Activated CD4-positive, alpha-beta T cell treated with anti-CD3 and anti-CD28 coated beads, Interleukin-2, amount 10 ng/mL, durations not matched to agents 7 days and 5 days (primary cell): ENCODE results near the gene TCHP. TPM values are rescaled to one million over a fixed set of nuclear protein-coding genes. Genes with fewer than 3 reads are reported as not detected.
"Not testable (repeated sequence)": the region's sequence is repeated elsewhere in the genome, so short reads cannot be mapped to it uniquely, and the experiment has no call there.

Experiments used
- CTCF ChIA-PET: fragments of 350-600 bp; sonication (Branson Sonifier 250); formaldehyde crosslinking; loops from one replicate; lab custom pipeline; 2021; ENCODE audit warnings: antibody characterized with exemption; lab: Charles Lee
- POLR2A ChIA-PET: fragments of 350-600 bp; sonication (Branson Sonifier 250); formaldehyde crosslinking; loops from one replicate; lab custom pipeline; 2021; ENCODE audit warnings: antibody characterized with exemption; lab: Charles Lee
- DNase-seq: peaks from one replicate; pipeline ENCODE4 v3.0.0-alpha.2; 2020
- H3K27ac Mint-ChIP-seq: one replicate; pipeline ENCODE4 v1.8.0; 2021; ENCODE audit warnings: mild to moderate bottlenecking, moderate library complexity, mixed read lengths
- H3K27me3 Mint-ChIP-seq: one replicate; pipeline ENCODE4 v1.8.0; 2021; ENCODE audit warnings: mixed read lengths
- H3K36me3 Mint-ChIP-seq: one replicate; pipeline ENCODE4 v1.8.0; 2021; ENCODE audit warnings: low read depth, mixed read lengths
- H3K4me1 Mint-ChIP-seq: one replicate; pipeline ENCODE4 v1.8.0; 2021; ENCODE audit warnings: mixed read lengths
- H3K4me3 Mint-ChIP-seq: one replicate; pipeline ENCODE4 v1.8.0; 2021; ENCODE audit warnings: mild to moderate bottlenecking, moderate library complexity, mixed read lengths
- H3K9me3 Mint-ChIP-seq: one replicate; pipeline ENCODE4 v1.8.0; 2021; ENCODE audit warnings: mixed read lengths
- total RNA-seq, 2 experiments: library from RNA; stranded (reverse); gene quantifications; one replicate each; pipeline ENCODE4 v1.2.3, GENCODE V29; 2021

TCHP gene
- total RNA-seq, 2 experiments from 2014 or later, result 27.9 to 36.0 TPM

DNA sequence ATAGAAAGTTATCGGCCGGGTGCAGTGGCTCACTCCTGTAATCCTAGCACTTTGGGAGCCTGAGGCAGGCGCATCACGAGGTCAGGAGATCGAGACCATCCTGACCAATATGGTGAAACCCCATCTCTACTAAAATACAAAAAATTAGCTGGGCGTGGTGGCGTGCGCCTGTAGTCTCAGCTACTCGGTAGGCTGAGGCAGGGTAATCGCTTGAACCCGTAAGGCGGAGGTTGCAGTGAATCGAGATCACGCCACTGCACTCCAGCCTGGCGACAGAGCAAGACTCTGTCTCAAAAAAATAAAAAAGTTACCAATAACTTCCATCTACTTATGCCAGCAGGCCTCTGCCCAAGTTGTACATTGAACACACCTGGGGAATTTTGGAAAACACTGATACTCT, 729 bp upstream of the TCHP start:
- H3K36me3 Mint-ChIP-seq, H3K9me3 Mint-ChIP-seq, CTCF ChIA-PET, H3K27me3 Mint-ChIP-seq, POLR2A ChIA-PET, DNase-seq: not testable (repeated sequence)
- Mint-ChIP-seq H3K4me3 (peak overlapping the region; percentile 96), H3K27ac (peak overlapping the region; percentile 97), H3K4me1 (peaks cover 19% of the 10 kb centered on the region)

DNA sequence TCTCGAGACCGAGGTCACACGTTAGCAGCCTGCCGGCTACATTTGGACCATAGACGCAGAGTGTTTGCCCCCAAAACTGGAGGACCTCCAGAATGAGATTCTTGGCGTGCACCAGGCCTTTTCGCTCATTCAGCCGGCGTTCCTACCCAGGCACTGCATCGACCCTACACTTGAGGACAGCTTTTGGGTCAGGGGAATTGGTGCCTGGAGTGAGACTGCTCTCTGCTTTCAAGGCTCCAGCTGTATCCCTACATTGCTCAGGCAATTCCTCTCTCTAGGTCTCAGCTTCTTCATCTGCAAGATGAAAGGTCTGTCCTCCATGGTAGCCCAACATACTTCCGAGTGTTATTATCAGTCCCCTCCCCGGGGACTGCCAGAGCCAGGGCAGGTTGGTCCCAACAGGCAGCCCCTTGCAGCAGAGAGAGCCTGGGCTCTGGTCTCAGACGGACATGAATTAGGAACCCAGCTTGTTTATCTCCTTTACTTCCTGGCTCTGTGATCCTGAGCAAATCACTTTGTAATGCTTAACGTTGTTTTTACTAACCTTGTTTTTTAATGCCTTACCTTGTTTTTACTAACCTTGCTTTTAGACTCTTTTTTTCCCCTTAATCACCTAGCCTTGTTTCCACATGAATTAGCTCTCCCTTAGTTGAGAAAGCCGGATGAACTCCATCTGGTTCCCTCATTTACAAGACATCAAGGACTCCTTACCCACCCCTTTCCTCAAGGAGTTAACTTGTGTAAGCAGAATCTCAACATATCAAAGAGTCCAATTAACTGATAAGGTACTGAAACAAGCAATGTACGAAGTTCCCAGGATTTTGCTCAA, 892 bp downstream of the TCHP start:
- Mint-ChIP-seq H3K4me1 (peaks cover 19% of the 10 kb centered on the region), H3K9me3 (no peaks in the 10 kb centered on the region), H3K27ac (peak overlapping the region; percentile 97), H3K4me3 (peak overlapping the region; percentile 96), H3K36me3 (peaks cover 24% of the 10 kb centered on the region), H3K27me3 (no peaks in the 10 kb centered on the region)
- CTCF ChIA-PET, result interaction anchor here (1.5 to 2.2 kb wide), 3 partner anchors 10 to 52 kb away, joined by 4 to 5 read pairs (median 5); no protein-coding TSS in a partner anchor
- POLR2A ChIA-PET, result no interaction called here
- peak; percentile 11 for DNase-seq

DNA sequence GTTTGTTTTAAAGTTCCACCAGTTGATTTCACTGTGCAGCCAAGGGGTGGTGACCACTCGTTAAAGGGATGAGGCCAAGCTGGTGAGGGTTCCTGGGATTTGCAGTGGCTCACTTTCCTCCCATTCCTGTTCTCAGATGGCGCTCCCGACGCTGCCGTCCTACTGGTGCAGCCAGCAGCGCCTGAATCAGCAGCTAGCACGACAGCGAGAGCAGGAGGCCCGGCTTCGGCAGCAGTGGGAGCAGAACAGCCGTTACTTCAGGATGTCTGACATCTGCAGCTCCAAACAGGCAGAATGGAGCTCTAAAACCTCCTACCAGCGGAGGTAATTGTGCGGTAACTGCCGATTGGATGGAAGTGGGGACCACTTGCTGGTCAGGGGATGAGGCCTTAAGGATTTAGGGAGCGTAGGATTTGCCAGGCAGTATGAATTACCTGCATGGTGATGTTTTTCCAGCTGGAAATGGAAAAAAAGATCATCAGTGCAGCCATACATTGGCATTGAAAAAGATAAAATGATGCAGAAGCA, 2.9 kb downstream of the TCHP start:
- POLR2A ChIA-PET, result no interaction called here
- Mint-ChIP-seq H3K27me3 (no peaks in the 10 kb centered on the region), H3K4me1 (peaks cover 19% of the 10 kb centered on the region), H3K36me3 (peaks cover 31% of the 10 kb centered on the region), H3K4me3 (no peak overlapping the region), H3K9me3 (no peaks in the 10 kb centered on the region), H3K27ac (no peak overlapping the region)
- CTCF ChIA-PET, result interaction anchor here (1.2 kb wide), 1 partner anchor 29 kb away, joined by 4 read pairs; no protein-coding TSS in a partner anchor
- DNase-seq, result no peak

DNA sequence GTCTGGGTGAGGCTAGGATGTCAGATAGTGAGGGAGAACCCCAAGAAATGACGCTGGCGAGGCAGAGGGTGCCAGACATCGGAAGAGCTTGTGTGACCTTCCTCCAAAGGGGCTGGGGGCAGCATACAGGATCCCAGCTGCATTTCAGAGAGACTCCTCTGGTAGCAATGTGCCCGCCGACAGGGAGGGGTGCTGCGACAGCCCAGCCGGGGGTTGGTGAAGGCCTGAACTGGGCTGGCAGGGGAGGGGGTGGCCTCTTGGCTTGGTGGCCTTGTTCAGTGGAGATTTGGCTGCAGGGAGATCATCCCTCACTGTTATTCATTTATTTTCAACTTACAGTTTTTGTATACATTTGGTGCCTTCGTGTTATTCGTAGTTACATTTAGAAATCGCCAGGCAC, 5.2 kb downstream of the TCHP start:
- POLR2A ChIA-PET, result no interaction called here
- Mint-ChIP-seq H3K27me3 (no peaks in the 10 kb centered on the region), H3K36me3 (peaks cover 46% of the 10 kb centered on the region), H3K4me3 (no peak overlapping the region), H3K4me1 (peaks cover 14% of the 10 kb centered on the region), H3K27ac (peak overlapping the region; percentile 26), H3K9me3 (no peaks in the 10 kb centered on the region)
- CTCF ChIA-PET, result interaction anchor here (1.0 kb wide), 1 partner anchor 382 kb away, joined by 4 read pairs; no protein-coding TSS in a partner anchor
- no peak for DNase-seq

DNA sequence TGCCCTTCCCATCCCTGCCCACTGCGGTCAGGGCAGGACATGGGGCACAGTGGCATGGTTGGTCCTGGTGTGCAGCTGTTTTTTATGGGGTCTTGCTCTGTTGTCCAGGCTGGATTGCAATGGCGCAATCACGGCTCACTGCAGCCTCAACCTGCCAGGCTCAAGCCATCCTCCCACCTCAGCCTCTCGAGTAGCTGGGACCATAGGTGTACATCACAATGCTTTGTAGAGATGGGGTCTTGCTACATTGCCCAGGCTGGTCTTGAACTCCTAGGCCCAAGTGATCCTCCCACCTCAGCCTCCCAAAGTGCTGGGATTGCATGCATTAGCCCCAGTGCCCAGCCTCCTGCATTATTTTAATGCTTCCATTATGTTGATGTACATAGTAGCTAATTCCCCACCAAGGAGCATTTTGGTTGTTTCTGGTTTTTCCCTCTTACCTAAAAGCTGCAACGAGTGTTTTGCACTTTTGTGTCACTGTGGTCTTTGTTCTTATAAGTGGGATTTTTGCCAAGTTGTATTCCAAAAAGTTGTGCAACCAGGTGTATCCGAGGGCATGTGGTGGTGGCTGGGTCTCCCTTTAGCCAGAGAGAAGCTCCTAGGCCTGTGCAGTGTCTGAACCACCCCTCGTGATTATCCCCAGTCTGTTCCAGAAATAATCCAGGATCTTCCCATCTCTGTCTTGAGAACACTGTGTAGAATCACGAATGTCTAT, 10.3 kb downstream of the TCHP start:
- H3K9me3 Mint-ChIP-seq, result no peaks in the 10 kb centered on the region
- H3K36me3 Mint-ChIP-seq, result peaks cover 59% of the 10 kb centered on the region
- no peaks in the 10 kb centered on the region for H3K27me3 Mint-ChIP-seq
- ChIA-PET POLR2A (no interaction called here), CTCF (interaction anchor here (0.9 to 1.9 kb wide), 3 partner anchors 9 to 19 kb away, joined by 3 to 5 read pairs (median 4); partner anchors contain the start of gene TCHP)
- no peak overlapping the region for H3K4me3 Mint-ChIP-seq
- no peak for DNase-seq
- no peaks in the 10 kb centered on the region for H3K4me1 Mint-ChIP-seq
- no peak overlapping the region for H3K27ac Mint-ChIP-seq

DNA sequence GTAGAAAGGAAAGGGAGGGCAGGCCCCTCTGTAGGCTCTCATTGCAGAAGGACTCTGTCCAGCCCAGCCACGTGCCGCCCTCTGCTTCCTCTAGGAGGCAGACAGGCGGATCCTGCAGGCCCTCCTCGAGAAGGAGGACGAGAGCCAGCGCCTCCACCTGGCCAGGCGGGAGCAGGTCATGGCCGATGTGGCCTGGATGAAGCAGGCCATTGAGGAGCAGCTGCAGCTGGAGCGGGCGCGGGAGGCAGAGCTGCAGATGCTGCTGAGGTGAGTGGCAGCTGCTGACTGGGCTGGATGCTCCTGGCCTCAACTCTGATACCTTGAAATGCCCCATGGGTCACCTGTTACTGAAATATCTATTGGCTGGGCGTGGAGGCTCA, 10.9 kb downstream of the TCHP start:
- H3K27ac Mint-ChIP-seq, result no peak overlapping the region
- no peak overlapping the region for H3K4me3 Mint-ChIP-seq
- H3K27me3 Mint-ChIP-seq, result no peaks in the 10 kb centered on the region
- H3K36me3 Mint-ChIP-seq, result peaks cover 56% of the 10 kb centered on the region
- no peaks in the 10 kb centered on the region for H3K9me3 Mint-ChIP-seq
- ChIA-PET CTCF (interaction anchor here (0.7 to 1.9 kb wide), 3 partner anchors 10 to 103 kb away, joined by 3 to 5 read pairs (median 4); partner anchors contain the start of gene TCHP), POLR2A (no interaction called here)
- no peaks in the 10 kb centered on the region for H3K4me1 Mint-ChIP-seq
- DNase-seq, result peak; percentile 16

DNA sequence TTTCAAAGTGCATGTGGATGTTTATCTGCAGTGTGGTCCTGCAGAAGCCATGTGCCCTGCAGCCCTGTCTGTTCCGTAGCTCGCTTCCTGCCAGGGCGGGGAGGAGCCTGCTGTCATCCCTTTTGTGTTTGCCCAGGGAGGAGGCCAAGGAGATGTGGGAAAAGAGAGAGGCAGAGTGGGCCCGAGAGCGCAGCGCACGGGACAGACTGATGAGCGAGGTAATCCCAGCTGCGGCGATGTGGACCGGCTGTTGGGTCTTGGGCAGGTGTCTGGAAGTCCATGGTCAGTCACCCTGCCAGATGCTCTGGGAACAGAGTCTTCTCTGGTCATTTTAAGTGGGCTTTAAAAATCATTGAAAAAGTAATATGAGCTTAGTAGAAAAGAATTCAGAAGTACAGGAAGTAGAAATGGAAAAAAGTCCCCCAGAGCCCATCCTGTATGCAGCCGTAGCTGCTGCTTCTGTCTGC, 12.8 kb downstream of the TCHP start:
- ChIA-PET POLR2A (no interaction called here), CTCF (no interaction called here)
- peaks cover 63% of the 10 kb centered on the region for H3K36me3 Mint-ChIP-seq
- no peak overlapping the region for H3K4me3 Mint-ChIP-seq
- H3K4me1 Mint-ChIP-seq, result no peaks in the 10 kb centered on the region
- H3K27me3 Mint-ChIP-seq, result no peaks in the 10 kb centered on the region
- H3K27ac Mint-ChIP-seq, result no peak overlapping the region
- no peak for DNase-seq
- no peaks in the 10 kb centered on the region for H3K9me3 Mint-ChIP-seq

DNA sequence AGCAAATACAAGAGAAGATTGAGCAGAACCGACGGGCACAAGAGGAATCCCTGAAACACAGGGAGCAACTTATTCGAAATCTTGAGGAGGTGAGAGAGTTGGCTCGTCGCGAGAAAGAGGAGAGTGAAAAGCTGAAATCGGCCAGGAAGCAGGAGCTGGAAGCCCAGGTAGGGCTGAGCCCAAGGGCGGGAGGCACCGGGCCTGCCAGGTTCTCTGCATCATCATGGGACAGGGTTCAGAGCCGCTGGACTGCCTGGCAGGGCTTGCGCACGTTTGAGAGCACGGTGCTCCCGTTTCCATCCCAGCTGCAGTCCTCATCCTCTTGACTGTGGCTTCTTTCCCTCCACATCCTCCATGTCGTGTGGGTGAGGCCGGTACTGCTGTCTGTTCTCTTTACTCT, 14.4 kb downstream of the TCHP start:
- no peak overlapping the region for H3K27ac Mint-ChIP-seq
- no peaks in the 10 kb centered on the region for H3K4me1 Mint-ChIP-seq
- DNase-seq, result no peak
- ChIA-PET CTCF (interaction anchor here (1.2 to 1.7 kb wide), 5 partner anchors 12 to 516 kb away, joined by 3 to 6 read pairs (median 5); partner anchors contain the start of gene TCHP), POLR2A (no interaction called here)
- no peaks in the 10 kb centered on the region for H3K9me3 Mint-ChIP-seq
- no peak overlapping the region for H3K4me3 Mint-ChIP-seq
- H3K27me3 Mint-ChIP-seq, result no peaks in the 10 kb centered on the region
- H3K36me3 Mint-ChIP-seq, result peaks cover 57% of the 10 kb centered on the region

DNA sequence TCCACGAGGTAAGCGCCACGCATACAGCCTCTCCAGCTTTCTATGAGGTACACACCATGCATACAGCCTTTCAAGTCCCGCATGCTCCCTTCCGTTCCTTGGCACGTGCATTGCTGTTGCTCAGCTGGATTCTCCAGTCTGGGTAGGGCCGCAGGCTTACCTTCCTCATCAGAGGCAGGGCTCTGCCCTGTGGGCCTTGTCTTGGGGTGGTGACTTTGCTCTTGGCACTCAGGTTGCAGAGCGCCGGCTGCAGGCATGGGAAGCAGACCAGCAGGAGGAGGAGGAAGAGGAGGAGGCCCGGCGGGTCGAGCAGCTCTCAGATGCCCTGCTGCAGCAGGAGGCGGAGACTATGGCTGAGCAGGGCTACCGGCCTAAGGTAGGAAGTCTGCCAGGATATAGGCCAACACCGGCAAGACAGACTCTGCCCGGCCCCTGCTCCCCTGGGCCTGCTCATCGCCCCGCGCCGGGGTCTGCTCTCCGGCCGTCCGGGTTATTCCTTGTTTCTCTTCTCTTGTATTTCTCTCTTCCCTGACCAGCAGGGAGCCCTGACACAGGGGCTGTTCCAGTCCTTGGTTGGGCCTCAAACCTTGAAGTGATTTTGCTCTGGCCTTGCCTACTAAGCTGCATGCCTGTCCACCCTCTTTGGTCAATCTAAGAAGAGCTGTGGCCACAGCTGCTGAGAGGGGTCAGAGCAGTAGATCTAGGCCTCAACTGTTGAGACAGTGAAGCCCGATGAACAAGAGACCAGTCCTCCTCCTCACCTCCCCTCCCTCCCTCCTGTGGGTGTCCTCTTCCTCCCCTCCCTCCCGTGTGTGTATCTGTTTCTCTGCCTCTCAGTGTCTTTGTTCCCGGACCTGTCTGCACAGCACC, 15.3 kb downstream of the TCHP start:
- ChIA-PET POLR2A (no interaction called here), CTCF (interaction anchor here (1.2 to 1.7 kb wide), 4 partner anchors 11 to 516 kb away, joined by 3 to 6 read pairs (median 4); no protein-coding TSS in a partner anchor)
- Mint-ChIP-seq H3K27me3 (no peaks in the 10 kb centered on the region), H3K4me1 (no peaks in the 10 kb centered on the region), H3K27ac (peak overlapping the region; percentile 57), H3K36me3 (peaks cover 57% of the 10 kb centered on the region), H3K4me3 (no peak overlapping the region), H3K9me3 (no peaks in the 10 kb centered on the region)
- DNase-seq, result no peak

DNA sequence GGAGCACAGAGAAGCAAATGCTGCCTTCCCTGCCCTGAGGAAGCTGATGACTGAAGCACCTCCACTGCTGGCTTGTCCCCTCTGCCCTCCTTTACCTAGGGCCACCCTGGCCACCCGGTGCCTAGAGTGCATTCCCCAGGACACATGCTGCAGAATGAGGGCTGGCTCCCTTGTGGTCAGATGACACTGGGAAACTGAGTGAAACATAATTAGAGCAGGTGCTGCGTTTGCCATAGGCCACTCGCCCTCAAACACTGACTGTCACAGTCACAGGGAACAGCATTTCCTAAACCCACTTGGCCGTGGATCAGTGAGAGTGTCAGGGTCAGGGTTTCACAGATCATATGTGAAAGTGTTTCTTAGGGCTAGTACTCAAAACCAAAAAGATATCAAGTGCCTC, 16.0 kb downstream of the TCHP start:
- no peak for DNase-seq
- CTCF ChIA-PET, result no interaction called here
- no peak overlapping the region for H3K4me3 Mint-ChIP-seq
- H3K9me3 Mint-ChIP-seq, result no peaks in the 10 kb centered on the region
- H3K27me3 Mint-ChIP-seq, result no peaks in the 10 kb centered on the region
- peaks cover 58% of the 10 kb centered on the region for H3K36me3 Mint-ChIP-seq
- POLR2A ChIA-PET, result no interaction called here
- H3K4me1 Mint-ChIP-seq, result no peaks in the 10 kb centered on the region
- peak overlapping the region; percentile 57 for H3K27ac Mint-ChIP-seq

DNA sequence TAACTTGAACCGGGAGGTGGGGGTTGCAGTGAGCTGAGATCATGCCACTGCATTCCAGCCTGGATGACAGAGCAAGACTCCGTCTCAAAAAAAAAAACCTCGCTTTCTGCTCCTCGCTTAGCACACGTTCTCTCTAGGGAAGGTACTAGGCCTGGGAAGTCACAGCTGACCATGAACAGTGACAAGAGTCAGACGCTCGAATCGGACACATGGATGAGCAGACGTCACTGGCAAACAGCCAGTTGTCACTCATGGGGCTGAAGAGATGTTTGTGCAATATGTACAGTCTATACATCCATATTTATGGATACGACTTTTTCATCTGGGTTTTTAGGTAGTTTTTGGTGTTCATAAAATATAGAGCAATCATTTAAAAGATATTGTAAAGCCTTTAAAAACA, 19.4 kb downstream of the TCHP start:
- CTCF ChIA-PET, result interaction anchor here (1.3 kb wide), 1 partner anchor 9 kb away, joined by 4 read pairs; no protein-coding TSS in a partner anchor
- POLR2A ChIA-PET, result interaction anchor here (0.7 kb wide), 1 partner anchor 66 kb away, joined by 3 read pairs; no protein-coding TSS in a partner anchor
- no peak for DNase-seq

More for the DNA sequence above, 19.4 kb downstream of the TCHP start:
- no peaks in the 10 kb centered on the region for H3K27me3 Mint-ChIP-seq
- H3K27ac Mint-ChIP-seq, result no peak overlapping the region
- no peak overlapping the region for H3K4me3 Mint-ChIP-seq
- H3K36me3 Mint-ChIP-seq, result peaks cover 49% of the 10 kb centered on the region
- H3K4me1 Mint-ChIP-seq, result no peaks in the 10 kb centered on the region
- H3K9me3 Mint-ChIP-seq, result no peaks in the 10 kb centered on the region
